IPS-11a (cell line): ENCODE data around the gene ARMH4.

Experiments used
- H3K4me3 ChIP-seq: one replicate; pipeline ENCODE4 v1.5.1; 2013; ENCODE audit warnings: low read depth, low read length, control low read depth

Gene ARMH4

GRCh38 chr14:58100735-58101368 lies 51.2 kb downstream of the ARMH4 start:
- H3K4me3 ChIP-seq = no peak overlapping the region

- no peak overlapping the region for H3K4me3 ChIP-seq
These were observed 52.3 kb downstream of the ARMH4 start for GRCh38 chr14:58099682-58100081.

- no peak overlapping the region for H3K4me3 ChIP-seq
These were observed 53.5 kb downstream of the ARMH4 start for GRCh38 chr14:58098507-58098906.

GRCh38 chr14:58096731-58097130 lies 55.3 kb downstream of the ARMH4 start:
- H3K4me3 ChIP-seq = no peak overlapping the region

- H3K4me3 ChIP-seq = no peak overlapping the region
These were observed 60.0 kb downstream of the ARMH4 start for GRCh38 chr14:58091883-58092630.

GRCh38 chr14:58089612-58090011 lies 62.4 kb downstream of the ARMH4 start:
- H3K4me3 ChIP-seq = no peak overlapping the region

- no peak overlapping the region for H3K4me3 ChIP-seq
These were observed 63.1 kb downstream of the ARMH4 start for GRCh38 chr14:58088961-58089360.

- no peak overlapping the region for H3K4me3 ChIP-seq
These were observed 66.1 kb downstream of the ARMH4 start for GRCh38 chr14:58085877-58086276.

GRCh38 chr14:58082491-58083098 lies 69.4 kb downstream of the ARMH4 start:
- no peak overlapping the region for H3K4me3 ChIP-seq

- no peak overlapping the region for H3K4me3 ChIP-seq
These were observed 70.0 kb downstream of the ARMH4 start for GRCh38 chr14:58082011-58082410.

GRCh38 chr14:58078471-58078870 lies 73.5 kb downstream of the ARMH4 start:
- H3K4me3 ChIP-seq = no peak overlapping the region

GRCh38 chr14:58078068-58078467 lies 73.9 kb downstream of the ARMH4 start:
- H3K4me3 ChIP-seq = no peak overlapping the region

- H3K4me3 ChIP-seq = no peak overlapping the region
These were observed 74.4 kb downstream of the ARMH4 start for GRCh38 chr14:58077621-58078020.

GRCh38 chr14:58073516-58073915 lies 78.5 kb downstream of the ARMH4 start:
- H3K4me3 ChIP-seq = no peak overlapping the region

GRCh38 chr14:58072288-58073071 lies 79.5 kb downstream of the ARMH4 start:
- no peak overlapping the region for H3K4me3 ChIP-seq

GRCh38 chr14:58071341-58071740 lies 80.7 kb downstream of the ARMH4 start:
- no peak overlapping the region for H3K4me3 ChIP-seq

GRCh38 chr14:58068306-58068705 lies 83.7 kb downstream of the ARMH4 start:
- H3K4me3 ChIP-seq = no peak overlapping the region

GRCh38 chr14:58066115-58066514 lies 85.9 kb downstream of the ARMH4 start:
- no peak overlapping the region for H3K4me3 ChIP-seq

GRCh38 chr14:58061581-58061980 lies 90.4 kb downstream of the ARMH4 start:
- no peak overlapping the region for H3K4me3 ChIP-seq

- H3K4me3 ChIP-seq = no peak overlapping the region
These were observed 91.1 kb downstream of the ARMH4 start for GRCh38 chr14:58060898-58061297.

GRCh38 chr14:58060077-58060476 lies 91.9 kb downstream of the ARMH4 start:
- H3K4me3 ChIP-seq = no peak overlapping the region
